ENCODE measurements around the gene BEND3. TPM values are rescaled to one million over a fixed set of nuclear protein-coding genes. Genes with fewer than 3 reads are reported as not detected.
A peak's percentile ranks its signal among the peaks of the same experiment; 100 is the strongest.
"Not testable (repeated sequence)": the region's sequence is repeated elsewhere in the genome, so short reads cannot be mapped to it uniquely, and the experiment has no call there.

Gene BEND3
- total RNA-seq, 3 donors from 2014 or later: 8.9 to 12.0 (median 11.1) TPM

- Mint-ChIP-seq H3K9me3 (no peaks in the 10 kb centered on the region), H3K27me3 (ENCODE audit: low read depth) (no peaks in the 10 kb centered on the region), H3K36me3 (ENCODE audit: insufficient read depth) (no peaks in the 10 kb centered on the region), H3K4me3 (no peak overlapping the region), H3K4me1 (ENCODE audit: low read depth) (no peaks in the 10 kb centered on the region)
- ATAC-seq (no peak), DNase-seq (no peak)
These were observed 13.3 kb upstream of the BEND3 start for GRCh38 chr6:107128577-107128976.

- Mint-ChIP-seq H3K36me3 (ENCODE audit: insufficient read depth) (no peaks in the 10 kb centered on the region), H3K4me1 (ENCODE audit: low read depth) (no peaks in the 10 kb centered on the region), H3K9me3 (no peaks in the 10 kb centered on the region), H3K27me3 (ENCODE audit: low read depth) (no peaks in the 10 kb centered on the region), H3K4me3 (no peak overlapping the region)
- no peak for DNase-seq
- no peak for ATAC-seq
These were observed 12.9 kb upstream of the BEND3 start for GRCh38 chr6:107128175-107128574.

- H3K9me3 Mint-ChIP-seq: no peaks in the 10 kb centered on the region
- DNase-seq: no peak
- H3K4me1 Mint-ChIP-seq (ENCODE audit: low read depth): no peaks in the 10 kb centered on the region
- H3K36me3 Mint-ChIP-seq (ENCODE audit: insufficient read depth): no peaks in the 10 kb centered on the region
- ATAC-seq: no peak
- no peak overlapping the region for H3K4me3 Mint-ChIP-seq
- no peaks in the 10 kb centered on the region for H3K27me3 Mint-ChIP-seq (ENCODE audit: low read depth)
These were observed 10.5 kb upstream of the BEND3 start for GRCh38 chr6:107125771-107126170.

GRCh38 chr6:107124934-107125348 lies 9.6 kb upstream of the BEND3 start:
- Mint-ChIP-seq H3K4me1 (ENCODE audit: low read depth) (no peaks in the 10 kb centered on the region), H3K27me3 (ENCODE audit: low read depth) (no peaks in the 10 kb centered on the region), H3K9me3 (no peaks in the 10 kb centered on the region), H3K36me3 (ENCODE audit: insufficient read depth) (no peaks in the 10 kb centered on the region), H3K4me3 (no peak overlapping the region)
- DNase-seq: no peak
- ATAC-seq: no peak

GRCh38 chr6:107123501-107123900 lies 8.2 kb upstream of the BEND3 start:
- no peaks in the 10 kb centered on the region for H3K36me3 Mint-ChIP-seq (ENCODE audit: insufficient read depth)
- H3K4me1 Mint-ChIP-seq (ENCODE audit: low read depth): no peaks in the 10 kb centered on the region
- no peak overlapping the region for H3K4me3 Mint-ChIP-seq
- H3K27me3 Mint-ChIP-seq (ENCODE audit: low read depth): no peaks in the 10 kb centered on the region
- no peaks in the 10 kb centered on the region for H3K9me3 Mint-ChIP-seq
- ATAC-seq: no peak
- no peak for DNase-seq

- Mint-ChIP-seq H3K9me3 (no peaks in the 10 kb centered on the region), H3K4me1 (ENCODE audit: low read depth) (no peaks in the 10 kb centered on the region), H3K36me3 (ENCODE audit: insufficient read depth) (no peaks in the 10 kb centered on the region), H3K4me3 (no peak overlapping the region), H3K27me3 (ENCODE audit: low read depth) (no peaks in the 10 kb centered on the region)
- ATAC-seq (no peak), DNase-seq (no peak)
These were observed 7.4 kb upstream of the BEND3 start for GRCh38 chr6:107122748-107123147.

GRCh38 chr6:107121964-107122495 lies 6.7 kb upstream of the BEND3 start:
- H3K4me3 Mint-ChIP-seq: no peak overlapping the region
- H3K4me1 Mint-ChIP-seq (ENCODE audit: low read depth): peaks cover under 1% of the 10 kb centered on the region
- H3K36me3 Mint-ChIP-seq (ENCODE audit: insufficient read depth): no peaks in the 10 kb centered on the region
- peaks cover 1% of the 10 kb centered on the region for H3K27me3 Mint-ChIP-seq (ENCODE audit: low read depth)
- no peak for DNase-seq
- no peaks in the 10 kb centered on the region for H3K9me3 Mint-ChIP-seq
- ATAC-seq: no peak

GRCh38 chr6:107121266-107121665 lies 6.0 kb upstream of the BEND3 start:
- H3K9me3 Mint-ChIP-seq: no peaks in the 10 kb centered on the region
- H3K4me1 Mint-ChIP-seq (ENCODE audit: low read depth): peaks cover 8% of the 10 kb centered on the region
- H3K36me3 Mint-ChIP-seq (ENCODE audit: insufficient read depth): no peaks in the 10 kb centered on the region
- DNase-seq (no peak), ATAC-seq (no peak)
- no peak overlapping the region for H3K4me3 Mint-ChIP-seq
- H3K27me3 Mint-ChIP-seq (ENCODE audit: low read depth): peaks cover 6% of the 10 kb centered on the region

- peaks cover 11% of the 10 kb centered on the region for H3K4me1 Mint-ChIP-seq (ENCODE audit: low read depth)
- ATAC-seq (no peak), DNase-seq (no peak)
- no peaks in the 10 kb centered on the region for H3K9me3 Mint-ChIP-seq
- H3K36me3 Mint-ChIP-seq (ENCODE audit: insufficient read depth): no peaks in the 10 kb centered on the region
- H3K27me3 Mint-ChIP-seq (ENCODE audit: low read depth): peaks cover 9% of the 10 kb centered on the region
- no peak overlapping the region for H3K4me3 Mint-ChIP-seq
These were observed 5.1 kb upstream of the BEND3 start for GRCh38 chr6:107120404-107120803.

GRCh38 chr6:107118976-107119375 lies 3.7 kb upstream of the BEND3 start:
- no peak for DNase-seq
- no peak overlapping the region for H3K4me3 Mint-ChIP-seq
- H3K4me1 Mint-ChIP-seq (ENCODE audit: low read depth): peaks cover 12% of the 10 kb centered on the region
- H3K36me3 Mint-ChIP-seq (ENCODE audit: insufficient read depth): no peaks in the 10 kb centered on the region
- H3K9me3 Mint-ChIP-seq: no peaks in the 10 kb centered on the region
- no peak for ATAC-seq
- H3K27me3 Mint-ChIP-seq (ENCODE audit: low read depth): peaks cover 9% of the 10 kb centered on the region

- not testable (repeated sequence) for H3K36me3 Mint-ChIP-seq (ENCODE audit: insufficient read depth); H3K4me3 Mint-ChIP-seq; ATAC-seq; H3K9me3 Mint-ChIP-seq; H3K27me3 Mint-ChIP-seq (ENCODE audit: low read depth); DNase-seq
- H3K4me1 Mint-ChIP-seq (ENCODE audit: low read depth): peaks cover 15% of the 10 kb centered on the region
These were observed 3.2 kb upstream of the BEND3 start for GRCh38 chr6:107118540-107118939.

GRCh38 chr6:107116931-107117330 lies 1.6 kb upstream of the BEND3 start:
- no peaks in the 10 kb centered on the region for H3K9me3 Mint-ChIP-seq
- H3K4me1 Mint-ChIP-seq (ENCODE audit: low read depth): peaks cover 17% of the 10 kb centered on the region
- H3K36me3 Mint-ChIP-seq (ENCODE audit: insufficient read depth): no peaks in the 10 kb centered on the region
- peaks cover 9% of the 10 kb centered on the region for H3K27me3 Mint-ChIP-seq (ENCODE audit: low read depth)
- DNase-seq (no peak), ATAC-seq (no peak)
- H3K4me3 Mint-ChIP-seq: peak overlapping the region; percentile 82

- no peak for ATAC-seq
These were observed 1.1 kb upstream of the BEND3 start for GRCh38 chr6:107116328-107116892.

GRCh38 chr6:107115695-107116327 lies 496 bp upstream of the BEND3 start:
- Mint-ChIP-seq H3K27me3 (ENCODE audit: low read depth) (peaks cover 9% of the 10 kb centered on the region), H3K36me3 (ENCODE audit: insufficient read depth) (no peaks in the 10 kb centered on the region), H3K4me1 (ENCODE audit: low read depth) (peaks cover 17% of the 10 kb centered on the region), H3K4me3 (peak overlapping the region; percentile 82), H3K9me3 (no peaks in the 10 kb centered on the region)
- ATAC-seq: peak; percentile 13 to 23
- DNase-seq: peak; percentile 22

More at GRCh38 chr6:107116328-107116892, 1.1 kb upstream of the BEND3 start:
- Mint-ChIP-seq H3K4me3 (peak overlapping the region; percentile 82), H3K27me3 (ENCODE audit: low read depth) (peaks cover 9% of the 10 kb centered on the region), H3K9me3 (no peaks in the 10 kb centered on the region), H3K4me1 (ENCODE audit: low read depth) (peaks cover 17% of the 10 kb centered on the region), H3K36me3 (ENCODE audit: insufficient read depth) (no peaks in the 10 kb centered on the region)
- DNase-seq: no peak

- peak; percentile 67 for DNase-seq
- Mint-ChIP-seq H3K36me3 (ENCODE audit: insufficient read depth) (no peaks in the 10 kb centered on the region), H3K4me1 (ENCODE audit: low read depth) (peaks cover 17% of the 10 kb centered on the region), H3K4me3 (peak overlapping the region; percentile 81), H3K27me3 (ENCODE audit: low read depth) (peaks cover 9% of the 10 kb centered on the region), H3K9me3 (no peaks in the 10 kb centered on the region)
- peak; percentile 68 to 73 for ATAC-seq
These were observed 946 bp downstream of the BEND3 start for GRCh38 chr6:107114213-107114925.

Data from activated T-cell treated with anti-CD3 and anti-CD28 coated beads, Interleukin-2, amount 50 U/mL, for 4 hours (primary cell).